K562 (cell line): ENCODE data around the gene MADD. TPM values are rescaled to one million over a fixed set of nuclear protein-coding genes. Genes with fewer than 3 reads are reported as not detected.

ENCODE experiments used
- ATAC-seq: fragments of 200-7000 bp; cut with Tn5 transposase; 3 replicates; pipeline ENCODE4 v1.9.1; 2020; ENCODE audit warnings: moderate library complexity
- BruUV-seq: library from RNA; stranded (reverse); fragments of 400-500 nt; replicated peaks from 2 replicates; lab custom pipeline; 2021; lab: Mats Ljungman, UMichigan
- CTCF ChIA-PET: fragments of 300-600 bp; formaldehyde crosslinking; extraction: SDS; loops from one replicate; lab custom pipeline; 2021; ENCODE audit warnings: low intra/inter-chr PET ratio; lab: Yijun Ruan, JAX
- POLR2A ChIA-PET: fragments of 300-600, 350-650 bp; sonication (Branson Sonifier 250); formaldehyde crosslinking; extraction: SDS; loops from one replicate; lab custom pipeline; 2021; ENCODE audit warnings: antibody characterized with exemption, inconsistent platforms; lab: Yijun Ruan, JAX
- DNase-seq, 4 experiments: peaks; one replicate each; pipeline versions ENCODE4 v3.0.0 to v3.0.0-alpha.2; 2011 to 2018; ENCODE audit warnings: low spot score in 3 of 4, mixed read lengths in 3 of 4; ENCODE audit errors: extremely low read depth in 1 of 4
- FAIRE-seq: peaks from 2 replicates; lab custom pipeline; 2011; peaks lifted over from hg19 to GRCh38; lab: Jason Lieb, UNC
- H2AFZ ChIP-seq: 2 replicates; pipeline ENCODE4 v1.6.0; 2011; ENCODE audit warnings: low read depth, low read length, control low read depth, inconsistent platforms
- H3K27ac ChIP-seq: fragments of 200-600 bp; 3 replicates; pipeline ENCODE4 v1.8.0; 2011; ENCODE audit warnings: low read depth, mild to moderate bottlenecking, control low read depth, inconsistent platforms, low read length, moderate library complexity, mixed read lengths; ENCODE audit errors: extremely low read depth
- H3K27me3 ChIP-seq, 2 experiments: fragments of 300-600 bp in 1 of 2; 2 replicates in 1 of 2; 3 replicates in 1 of 2; pipeline versions ENCODE4 v1.6.0 to v1.8.0; 2011; ENCODE audit warnings: inconsistent platforms in 2 of 2, low read length in 2 of 2, mild to moderate bottlenecking in 1 of 2, mixed read lengths in 1 of 2, moderate library complexity in 1 of 2; ENCODE audit not compliant: control insufficient read depth in 2 of 2, insufficient read depth in 2 of 2
- H3K36me3 ChIP-seq: fragments of 300-600 bp; 3 replicates; pipeline ENCODE4 v1.8.0; 2011; ENCODE audit warnings: mild to moderate bottlenecking, low read length, inconsistent platforms; ENCODE audit not compliant: control insufficient read depth, insufficient read depth
- H3K4me1 ChIP-seq, 2 experiments: fragments of 200-600 bp in 1 of 2; replicated peaks in 1 of 2; 2 replicates in 1 of 2; 3 replicates in 1 of 2; pipeline versions ENCODE4 v1.5.1 to v1.8.0; 2011; ENCODE audit warnings: inconsistent platforms in 2 of 2, low read length in 2 of 2, mild to moderate bottlenecking in 1 of 2, mixed read lengths in 1 of 2, moderate library complexity in 1 of 2; ENCODE audit not compliant: control insufficient read depth in 2 of 2, insufficient read depth in 2 of 2
- H3K4me2 ChIP-seq: 2 replicates; pipeline ENCODE4 v1.6.1; 2011; ENCODE audit warnings: low read length, control low read depth, inconsistent platforms, mixed read lengths; ENCODE audit not compliant: insufficient read depth
- H3K4me3 ChIP-seq: fragments of 200-600 bp; sonication (generic), shearing (Covaris generic); 2 replicates; pipeline ENCODE4 v1.5.1; 2016; ENCODE audit warnings: control low read depth, inconsistent platforms
- H3K79me2 ChIP-seq: fragments of 200-600 bp; 3 replicates; pipeline ENCODE4 v1.8.0; 2011; ENCODE audit warnings: low read length, inconsistent platforms; ENCODE audit not compliant: control insufficient read depth, insufficient read depth
- H3K9ac ChIP-seq, 2 experiments: 2 replicates each; pipeline versions ENCODE4 v1.6.0 to v1.6.1; 2011; ENCODE audit warnings: low read depth in 2 of 2, low read length in 2 of 2, control low read depth in 1 of 2, inconsistent platforms in 1 of 2, mild to moderate bottlenecking in 1 of 2, mixed read lengths in 1 of 2; ENCODE audit not compliant: insufficient read depth in 1 of 2
- H3K9me1 ChIP-seq: one replicate; pipeline ENCODE4 v1.6.0; 2011; ENCODE audit warnings: inconsistent platforms, mild to moderate bottlenecking, low read length, moderate library complexity; ENCODE audit not compliant: control insufficient read depth, insufficient read depth
- H3K9me3 ChIP-seq: replicated peaks from 2 replicates; pipeline ENCODE4 v1.5.1; 2011; ENCODE audit warnings: low read depth, low read length, inconsistent platforms; ENCODE audit not compliant: control insufficient read depth, insufficient read depth
- H4K20me1 ChIP-seq: replicated peaks from 2 replicates; pipeline ENCODE4 v1.6.1; 2011; ENCODE audit warnings: low read length, inconsistent platforms, mixed read lengths; ENCODE audit not compliant: control insufficient read depth, insufficient read depth
- DIDO1 ChIP-seq: fragments of 450-650 bp; IDR thresholded peaks from 2 replicates; pipeline ENCODE4 v1.6.1; 2016; ENCODE audit warnings: low read depth, missing biosample characterization, missing genetic modification characterization
- ETS1 ChIP-seq: conservative IDR thresholded peaks from 2 replicates; pipeline ENCODE4 v1.6.1; 2011; ENCODE audit warnings: low read depth, mild to moderate bottlenecking, low read length; ENCODE audit not compliant: control insufficient read depth
- HNRNPK ChIP-seq: fragments of 200-400 bp; formaldehyde crosslinking; IDR thresholded peaks from one replicate; pipeline ENCODE4 v1.6.1; 2018; ENCODE audit warnings: mild to moderate bottlenecking, low read depth, low read length; ENCODE audit not compliant: poor library complexity, severe bottlenecking
- MECOM ChIP-seq: fragments of 250-450 bp; sonication (Bioruptor Pico); IDR thresholded peaks from 2 replicates; pipeline ENCODE4 v1.8.0; 2022; ENCODE audit warnings: inconsistent platforms
- WGBS: fragments of 100-300 bp; shearing (Covaris generic); methylation state at CpG from one replicate; pipeline ENCODE4 v1.1.6; 2016; ENCODE audit warnings: low coverage, mixed read lengths; ENCODE audit not compliant: insufficient coverage; ENCODE audit errors: missing lambda C conversion rate; 5-methylcytosine and 5-hydroxymethylcytosine counted together
- in situ Hi-C: fragments of 300-500 bp; cut with MboI; formaldehyde crosslinking; loops from 4 replicates; pipeline ENCODE4 v1.15.0; 2018; ENCODE audit warnings: inconsistent platforms, mixed read lengths
- intact Hi-C: fragments of 100-400 bp; cut with micrococcal nuclease; formaldehyde crosslinking; loops from 2 replicates; pipeline ENCODE4 v1.14.2; 2022
- polyA plus RNA-seq, 8 experiments: library from polyadenylated mRNA; depleted of rRNA in 4 of 8; stranded (reverse) in 5 of 8; unstranded in 3 of 8; fragments of >200 nt; fragmentation: Nextera tagmentation in 2 of 8; fragmentation: Illumina TruSeq in 1 of 8; extraction: Ambion mirVana in 2 of 8; extraction: Trizol in 1 of 8; gene quantifications; 2 replicates each; pipeline versions ENCODE4 v1.2.1 to v1.2.3, GENCODE V29; 2011 to 2014; ENCODE audit warnings: inconsistent platforms in 1 of 8, missing spikeins in 1 of 8
- total RNA-seq, 7 experiments: library from RNA; depleted of rRNA in 6 of 7; stranded (reverse); fragments of >200 nt in 6 of 7; fragmentation: Illumina TruSeq in 2 of 7; extraction: Trizol in 2 of 7; gene quantifications; 2 replicates each; pipeline versions ENCODE4 v1.2.1 to v1.2.3, GENCODE V29; 2011 to 2021; ENCODE audit warnings: low replicate concordance in 1 of 7
- TF ChIP-seq, protein P1 (sequence below): sonication (generic); formaldehyde crosslinking; IDR thresholded peaks from 2 replicates; pipeline ENCODE4 v1.9.0; 2022; ENCODE audit warnings: mild to moderate bottlenecking, missing genetic modification reagents
- TF ChIP-seq, protein P2 (sequence below), 2 experiments: fragments of 200-800 bp in 1 of 2; sonication (Bioruptor generic) in 1 of 2; sonication (generic) in 1 of 2; formaldehyde crosslinking in 1 of 2; IDR thresholded peaks in 1 of 2; conservative IDR thresholded peaks in 1 of 2; 2 replicates each; pipeline versions ENCODE4 v1.5.0 to v1.6.1; 2016 to 2020; ENCODE audit warnings: missing compliant biosample characterization in 1 of 2, missing genetic modification characterization in 1 of 2, missing genetic modification reagents in 1 of 2

The MADD gene
- total and polyA plus RNA-seq, 9 of the 15 experiments (the other 6 are each of a cell fraction or from before 2014, with no cell fraction given), result 0.68 to 57.6 (median 33.6) TPM

DNA sequence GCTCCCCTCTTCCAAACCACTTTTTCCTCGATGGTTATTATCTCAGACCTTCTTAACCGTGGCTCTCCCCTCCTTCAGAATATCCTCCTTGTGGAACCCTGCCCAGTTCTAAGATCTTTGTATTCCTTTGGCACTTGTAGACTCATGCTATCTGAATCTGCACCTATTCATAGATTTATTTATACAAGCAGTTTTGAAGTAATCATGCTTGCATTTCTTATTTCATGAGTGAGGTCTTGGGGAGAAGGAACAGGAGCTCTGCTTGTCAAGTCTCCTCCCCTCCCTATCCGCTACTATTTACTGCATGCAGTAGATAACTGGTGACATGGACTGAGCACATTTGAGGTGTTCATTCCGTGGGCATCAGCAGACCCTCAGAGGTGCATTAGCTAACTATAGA is 5.4 kb upstream of the MADD start:
- BruUV-seq, result no TSS peak
- Histone ChIP-seq H3K36me3 (peaks cover 6% of the 10 kb centered on the region; the same call in 2 of the 3 replicates), H3K9me3 (no peaks in the 10 kb centered on the region), H3K4me1 (peaks cover 43 to 49% of the 10 kb centered on the region in 2 experiments), H3K27ac (peak overlapping the region; percentile 71), H3K9me1 (peaks cover 5% of the 10 kb centered on the region), H3K27me3 (no peaks in the 10 kb centered on the region), H3K9ac (peak overlapping the region in 1 of 2 experiments; percentile 18; a peak in 2 of 4 replicates), H4K20me1 (no peaks in the 10 kb centered on the region), H2AFZ (peak overlapping the region; percentile 65), H3K79me2 (no peaks in the 10 kb centered on the region), H3K4me3 (no peak overlapping the region), H3K4me2 (peak overlapping the region; percentile 21; the same call in 1 of the 2 replicates)
- ATAC-seq (no peak), FAIRE-seq (peak; percentile 23), DNase-seq (peak in 1 of 4 experiments; percentile 55)
- in situ Hi-C loops (no loop called here), intact Hi-C loops (no loop called here)
- POLR2A ChIA-PET, result interaction anchor here (1.2 to 1.9 kb wide), 4 partner anchors 12 to 81 kb away, joined by 3 to 6 read pairs (median 4); partner anchors contain the start of gene ACP2
- WGBS, result 6% methylated on average over 4 of the region's 4 CpGs
- TF ChIP-seq DIDO1 (tag), result no peak
- TF ChIP-seq HNRNPK, result no peak
- no peak for TF ChIP-seq ETS1
- TF ChIP-seq, protein P1, sequence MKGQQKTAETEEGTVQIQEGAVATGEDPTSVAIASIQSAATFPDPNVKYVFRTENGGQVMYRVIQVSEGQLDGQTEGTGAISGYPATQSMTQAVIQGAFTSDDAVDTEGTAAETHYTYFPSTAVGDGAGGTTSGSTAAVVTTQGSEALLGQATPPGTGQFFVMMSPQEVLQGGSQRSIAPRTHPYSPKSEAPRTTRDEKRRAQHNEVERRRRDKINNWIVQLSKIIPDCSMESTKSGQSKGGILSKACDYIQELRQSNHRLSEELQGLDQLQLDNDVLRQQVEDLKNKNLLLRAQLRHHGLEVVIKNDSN (CRISPR knock-in tag), result 0 out of 2 replicates have a peak, but pooled peaks have one; percentile 5
- TF ChIP-seq MECOM (CRISPR knock-in tag), result 0 out of 2 replicates have a peak, but pooled peaks have one; percentile 9
- TF ChIP-seq, protein P2, sequence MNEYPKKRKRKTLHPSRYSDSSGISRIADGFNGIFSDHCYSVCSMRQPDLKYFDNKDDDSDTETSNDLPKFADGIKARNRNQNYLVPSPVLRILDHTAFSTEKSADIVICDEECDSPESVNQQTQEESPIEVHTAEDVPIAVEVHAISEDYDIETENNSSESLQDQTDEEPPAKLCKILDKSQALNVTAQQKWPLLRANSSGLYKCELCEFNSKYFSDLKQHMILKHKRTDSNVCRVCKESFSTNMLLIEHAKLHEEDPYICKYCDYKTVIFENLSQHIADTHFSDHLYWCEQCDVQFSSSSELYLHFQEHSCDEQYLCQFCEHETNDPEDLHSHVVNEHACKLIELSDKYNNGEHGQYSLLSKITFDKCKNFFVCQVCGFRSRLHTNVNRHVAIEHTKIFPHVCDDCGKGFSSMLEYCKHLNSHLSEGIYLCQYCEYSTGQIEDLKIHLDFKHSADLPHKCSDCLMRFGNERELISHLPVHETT (CRISPR knock-in tag; conservative IDR thresholded peaks at IDR 0.05 in 1 of 2, IDR thresholded peaks at IDR 0.05 in 1 of 2), result peak in 1 of 2 experiments; percentile 41; a peak in 2 of 4 replicates
- CTCF ChIA-PET, result no interaction called here
